Caki2 (cell line): ENCODE results near the gene RPS29. TPM values are rescaled to one million over a fixed set of nuclear protein-coding genes. Genes with fewer than 3 reads are reported as not detected.
"Not testable (repeated sequence)": the region's sequence is repeated elsewhere in the genome, so short reads cannot be mapped to it uniquely, and the experiment has no call there.

ENCODE experiments used
- DNase-seq: peaks from one replicate; pipeline ENCODE4 v3.0.0-alpha.2; 2015; ENCODE audit warnings: low read depth
- in situ Hi-C: cut with HindIII; loops from 2 replicates; pipeline ENCODE4 v1.10.0; 2016; ENCODE audit warnings: low sequenced_read_pairs, low pct_unique_long_range_greater_than_20kb, mixed read lengths
- total RNA-seq: library from RNA; depleted of rRNA; stranded (reverse); fragments of >200 nt; shearing (Covaris generic); gene quantifications from 2 replicates; pipeline ENCODE4 v1.2.3, GENCODE V29; 2014; ENCODE audit warnings: low replicate concordance; rRNA removed

RPS29 gene
- total RNA-seq, result 2,537 and 2,579 TPM in 2 replicates

- in situ Hi-C loops, result no loop called here
- peak; percentile 98 for DNase-seq
These were observed at the start of gene RPS29 for GRCh38 chr14:49585803-49586672. Gene RPS29, minus strand, starts transcription at chr14:49586380. Its CDS starts 34 bp downstream, at chr14:49586346.

- peak; percentile 86 for DNase-seq
- in situ Hi-C loops, result no loop called here
These were observed 48.6 kb upstream of the RPS29 start, which contains the start of gene DNAAF2 for GRCh38 chr14:49634547-49635334. Gene DNAAF2, minus strand, starts transcription at chr14:49635244. Its CDS starts 95 bp downstream, at chr14:49635149.

DNA sequence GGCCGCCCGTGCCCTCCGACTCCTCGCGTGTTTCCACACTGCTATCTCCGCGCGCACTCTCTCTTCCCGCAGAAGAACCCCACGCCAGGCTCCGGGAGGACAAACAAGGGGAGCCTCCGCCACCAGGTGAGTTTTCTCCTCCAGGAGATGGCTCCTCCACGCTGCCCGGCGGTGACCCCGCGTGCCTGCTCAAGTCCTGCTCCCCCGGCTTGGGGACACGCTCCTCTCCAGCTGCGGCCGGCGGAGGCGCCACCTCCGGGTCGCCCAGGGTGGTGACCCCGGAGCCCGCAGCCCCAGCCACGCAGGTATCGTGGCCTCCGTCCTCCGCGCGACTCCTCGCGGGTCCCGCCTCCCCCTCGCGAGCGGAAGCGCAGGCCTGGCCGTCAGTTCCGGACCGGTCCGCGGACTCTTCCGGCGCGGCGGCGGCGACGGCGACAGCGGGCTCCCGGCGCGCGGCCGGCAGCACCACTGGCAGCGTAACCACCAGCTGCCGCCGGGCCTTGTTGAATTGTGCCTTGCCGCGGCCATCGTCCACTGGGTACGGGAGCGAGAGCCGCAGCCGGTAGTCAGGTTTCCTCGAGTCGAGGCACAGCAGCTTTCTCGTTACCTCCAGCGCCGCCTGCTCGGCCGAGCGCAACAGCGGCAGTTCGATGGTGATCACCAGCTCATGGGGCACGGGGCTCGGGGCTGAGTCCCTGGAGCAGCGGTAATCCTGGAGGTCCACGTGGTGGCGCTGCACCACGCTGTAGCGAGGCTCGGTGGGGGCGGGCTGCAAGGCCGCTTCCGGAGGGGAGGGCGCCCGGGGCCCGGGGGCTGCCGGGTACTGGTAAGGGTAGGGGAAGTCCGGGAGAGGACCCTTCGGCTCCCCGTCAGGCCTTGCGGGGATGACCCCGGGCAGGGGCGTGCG lies 47.7 kb upstream of the RPS29 start:
- DNase-seq, result peak; percentile 90
- in situ Hi-C loops, result no loop called here

DNA sequence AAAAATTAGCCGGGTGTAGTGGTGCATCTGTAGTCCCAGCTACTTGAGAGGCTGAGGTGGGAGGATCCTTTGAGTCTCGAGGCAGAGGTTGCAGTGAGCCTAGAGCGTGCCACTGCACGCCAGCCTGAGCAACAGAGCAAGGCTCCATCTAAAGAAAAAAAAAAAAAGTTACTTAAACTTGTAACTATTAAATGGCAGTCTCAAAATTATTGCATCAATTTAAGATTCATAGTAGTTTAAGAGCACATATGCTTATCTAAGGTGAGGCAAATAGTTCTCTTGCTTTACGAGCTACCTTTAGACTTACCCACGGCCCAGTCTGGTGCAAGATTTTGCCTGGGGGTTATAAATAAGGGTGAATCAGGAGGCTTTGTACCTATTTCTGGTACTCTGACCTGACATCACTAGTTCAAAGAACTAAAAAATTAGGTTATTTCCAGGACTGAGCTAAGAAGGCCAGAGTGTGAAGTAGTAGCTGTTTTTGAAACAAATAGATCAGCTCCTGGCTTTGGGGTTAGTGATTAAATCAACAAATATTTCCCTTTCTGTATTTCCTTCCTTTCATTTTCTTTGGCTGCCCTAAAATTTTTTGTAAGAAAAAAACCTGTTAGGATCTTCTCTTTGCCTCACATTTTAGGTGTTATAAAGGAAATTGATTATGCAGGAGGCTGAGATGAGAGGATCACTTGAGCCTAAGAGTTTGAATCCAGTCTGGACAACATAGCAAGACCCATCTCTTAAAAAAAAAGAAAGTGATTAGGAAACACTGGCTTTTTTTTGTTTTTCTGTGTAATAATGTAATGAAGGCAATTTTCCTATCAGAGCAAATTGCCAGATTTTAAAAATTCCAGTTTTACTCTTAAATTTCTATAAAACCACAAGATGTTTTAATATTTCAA lies 38.0 kb upstream of the RPS29 start:
- in situ Hi-C loops, result no loop called here
- no peak for DNase-seq

DNA sequence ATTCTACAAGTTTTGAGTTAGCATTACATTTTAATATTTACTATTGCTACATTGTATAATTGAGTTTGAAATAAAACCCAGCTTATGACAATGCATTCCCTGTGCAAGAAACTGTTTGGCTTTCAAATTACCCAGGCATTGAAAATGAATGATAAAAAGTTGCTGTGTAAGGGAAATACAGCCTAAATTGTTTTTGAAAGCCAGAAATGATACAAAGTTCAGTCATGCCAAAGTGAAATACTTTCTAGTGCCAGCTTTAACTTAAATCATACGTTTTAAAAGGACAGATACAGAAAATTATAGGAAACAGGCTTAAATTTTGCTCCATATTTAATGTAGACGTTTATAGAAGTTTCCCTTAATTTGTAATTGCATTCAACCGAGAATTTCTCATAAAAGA lies 37.2 kb upstream of the RPS29 start:
- no peak for DNase-seq
- in situ Hi-C loops, result no loop called here

GRCh38 chr14:49622022-49622607 lies 35.9 kb upstream of the RPS29 start:
- in situ Hi-C loops, result no loop called here
- no peak for DNase-seq

- in situ Hi-C loops, result no loop called here
- no peak for DNase-seq
These were observed 35.1 kb upstream of the RPS29 start for GRCh38 chr14:49621114-49621881.

DNA sequence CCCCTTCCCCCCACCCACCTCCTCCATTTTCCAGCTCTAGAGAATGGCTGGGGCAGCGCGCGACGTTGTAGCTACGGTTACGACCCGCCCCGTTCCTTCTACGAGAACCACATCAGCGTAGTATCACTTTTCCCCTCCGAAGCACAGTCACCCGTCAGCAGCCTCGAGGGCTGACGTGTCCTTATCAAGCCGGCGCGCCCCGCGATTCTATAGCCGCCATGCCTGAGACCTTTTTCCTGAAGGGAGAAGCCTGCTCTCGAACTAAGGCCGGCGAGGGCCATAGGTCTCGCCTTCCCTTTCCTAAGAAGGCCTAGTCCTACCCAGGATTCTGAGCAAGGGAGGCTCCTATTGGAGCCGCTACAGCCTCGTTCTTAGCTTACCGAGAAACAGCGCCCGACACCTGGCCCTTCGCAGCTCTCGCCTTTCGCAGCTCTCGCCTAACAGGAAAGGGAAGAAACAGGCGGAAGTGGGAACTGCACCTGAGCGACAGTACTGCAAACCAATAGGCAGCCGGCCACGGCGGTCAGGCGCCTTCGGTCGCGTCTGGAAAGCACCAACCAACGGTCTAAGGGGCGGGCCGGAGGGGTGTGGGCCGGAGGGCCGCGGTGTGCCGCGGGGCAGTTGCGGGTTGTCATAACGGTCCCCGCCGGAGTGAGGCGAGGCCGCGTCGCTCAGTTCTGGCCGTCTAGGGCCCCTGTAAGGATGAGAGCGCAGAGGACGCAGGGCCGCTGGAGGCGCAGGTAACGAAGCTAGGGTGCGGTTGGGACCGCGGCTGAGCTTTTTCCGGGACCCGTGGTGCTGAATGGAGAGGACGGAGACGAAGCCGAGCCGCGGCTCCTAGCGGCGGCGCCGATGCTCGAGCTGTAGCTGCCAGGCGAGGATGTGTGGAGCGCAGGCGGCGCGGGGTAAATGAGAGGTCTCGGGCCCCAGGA lies 34.3 kb upstream of the RPS29 start, which contains the start of the genes MGAT2 and RPL36AL:
Gene MGAT2 (plus strand): TSS at position 618 of the 932 bp plus-strand sequence. CDS start 470 bp downstream, outside the sequence.
Gene RPL36AL (minus strand): TSS at position 445 of the 932 bp plus-strand sequence. CDS start 1,522 bp downstream, outside the sequence.
- peak; percentile 97 for DNase-seq
- in situ Hi-C loops, result no loop called here

- no peak for DNase-seq
- in situ Hi-C loops, result no loop called here
These were observed 33.5 kb upstream of the RPS29 start for GRCh38 chr14:49619730-49620129.

DNA sequence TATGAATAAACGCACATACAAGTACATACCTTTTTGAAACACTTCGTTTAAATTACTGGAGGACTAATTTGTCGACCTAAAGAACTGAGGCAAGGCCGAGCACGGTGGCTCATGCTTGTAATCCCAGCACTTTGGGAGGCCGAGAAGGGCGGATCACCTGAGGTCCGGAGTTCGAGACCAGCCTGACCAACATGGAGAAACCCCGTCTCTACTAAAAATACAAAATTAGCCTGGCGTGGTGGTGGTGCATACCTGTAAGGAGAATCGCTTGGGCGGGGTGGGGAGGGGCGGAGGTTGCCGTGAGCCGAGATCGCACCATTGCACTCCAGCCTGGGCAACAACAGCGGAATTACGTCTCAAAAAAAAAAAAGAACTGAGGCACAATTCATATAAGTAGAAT lies 33.1 kb upstream of the RPS29 start:
- in situ Hi-C loops, result not testable (repeated sequence)

GRCh38 chr14:49617852-49618519 lies 31.8 kb upstream of the RPS29 start:
- DNase-seq, result no peak
- in situ Hi-C loops, result no loop called here

More for the DNA sequence above, 33.1 kb upstream of the RPS29 start:
- not testable (repeated sequence) for DNase-seq

GRCh38 chr14:49615776-49616175 lies 29.6 kb upstream of the RPS29 start:
- no peak for DNase-seq
- in situ Hi-C loops, result no loop called here

DNA sequence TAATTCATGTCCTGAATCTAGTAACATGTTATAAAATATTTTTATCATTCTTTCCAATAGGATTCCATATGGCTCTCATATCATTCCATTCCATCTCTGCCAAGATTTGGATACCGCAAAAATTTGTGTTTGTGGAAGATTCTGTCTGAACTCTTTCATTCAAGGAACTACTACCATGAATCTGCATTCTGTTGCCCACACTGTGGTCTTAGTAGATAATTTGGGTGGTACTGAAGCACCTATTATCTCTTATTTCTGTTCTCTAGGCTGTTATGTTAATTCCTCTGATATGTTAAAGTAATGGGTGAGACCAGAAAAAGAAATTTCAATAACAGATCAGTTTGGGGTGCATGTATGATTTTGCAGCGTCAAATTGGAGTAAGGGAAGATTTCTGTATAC lies 28.0 kb upstream of the RPS29 start:
- no peak for DNase-seq
- in situ Hi-C loops, result no loop called here

GRCh38 chr14:49612671-49613070 lies 26.5 kb upstream of the RPS29 start:
- in situ Hi-C loops, result no loop called here
- no peak for DNase-seq
